ENCODE measurements around the gene ADARB2.

- TF ChIP-seq, protein P1, sequence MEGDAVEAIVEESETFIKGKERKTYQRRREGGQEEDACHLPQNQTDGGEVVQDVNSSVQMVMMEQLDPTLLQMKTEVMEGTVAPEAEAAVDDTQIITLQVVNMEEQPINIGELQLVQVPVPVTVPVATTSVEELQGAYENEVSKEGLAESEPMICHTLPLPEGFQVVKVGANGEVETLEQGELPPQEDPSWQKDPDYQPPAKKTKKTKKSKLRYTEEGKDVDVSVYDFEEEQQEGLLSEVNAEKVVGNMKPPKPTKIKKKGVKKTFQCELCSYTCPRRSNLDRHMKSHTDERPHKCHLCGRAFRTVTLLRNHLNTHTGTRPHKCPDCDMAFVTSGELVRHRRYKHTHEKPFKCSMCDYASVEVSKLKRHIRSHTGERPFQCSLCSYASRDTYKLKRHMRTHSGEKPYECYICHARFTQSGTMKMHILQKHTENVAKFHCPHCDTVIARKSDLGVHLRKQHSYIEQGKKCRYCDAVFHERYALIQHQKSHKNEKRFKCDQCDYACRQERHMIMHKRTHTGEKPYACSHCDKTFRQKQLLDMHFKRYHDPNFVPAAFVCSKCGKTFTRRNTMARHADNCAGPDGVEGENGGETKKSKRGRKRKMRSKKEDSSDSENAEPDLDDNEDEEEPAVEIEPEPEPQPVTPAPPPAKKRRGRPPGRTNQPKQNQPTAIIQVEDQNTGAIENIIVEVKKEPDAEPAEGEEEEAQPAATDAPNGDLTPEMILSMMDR (conservative IDR thresholded peaks at IDR 0.05; ENCODE audit: low read depth in 2 of 2), result no peak
- no peak for TF ChIP-seq REST (IDR thresholded peaks at IDR 0.05; ENCODE audit: unreplicated experiment)
- no peak for TF ChIP-seq EZH2 (IDR thresholded peaks at IDR 0.05; ENCODE audit: low read depth, unreplicated experiment)
- TF ChIP-seq CREB1 (CRISPR knock-in tag; IDR thresholded peaks at IDR 0.05; ENCODE audit: low read depth), result no peak
- no peak for TF ChIP-seq EZH2phosphoT487 (IDR thresholded peaks at IDR 0.05; ENCODE audit: unreplicated experiment)
- TF ChIP-seq POLR2AphosphoS5 (IDR thresholded peaks at IDR 0.05; ENCODE audit: low read depth), result no peak
- no peak for TF ChIP-seq NANOG (IDR thresholded peaks at IDR 0.05; ENCODE audit: borderline replicate concordance)
- no peak for TF ChIP-seq JUNB (IDR thresholded peaks at IDR 0.05; ENCODE audit: unreplicated experiment)
- TF ChIP-seq STAT1 (IDR thresholded peaks at IDR 0.05; ENCODE audit: unreplicated experiment), result no peak
- no peak for TF ChIP-seq ETS1 (IDR thresholded peaks at IDR 0.05)
- TF ChIP-seq ZNF331 (CRISPR knock-in tag; IDR thresholded peaks at IDR 0.05; ENCODE audit: low read depth), result no peak
- TF ChIP-seq ZNF462 (CRISPR knock-in tag; IDR thresholded peaks at IDR 0.05), result no peak
- TF ChIP-seq ZNF114 (CRISPR knock-in tag; IDR thresholded peaks at IDR 0.05), result no peak
These were observed 444.7 kb downstream of the ADARB2 start for GRCh38 chr10:1292611-1293031.
